GM12874 (cell line): ENCODE results near the gene DIO3.

Source experiments
- CTCF ChIP-seq: IDR thresholded peaks from 2 replicates; pipeline ENCODE4 v1.5.1; 2011; ENCODE audit warnings: low read depth, mild to moderate bottlenecking, control low read depth, low read length, moderate library complexity; ENCODE audit not compliant: insufficient read depth

DIO3 gene

GRCh38 chr14:101593411-101594238 is 32.3 kb downstream of the DIO3 start:
- TF ChIP-seq CTCF = no peak

GRCh38 chr14:101594511-101595148 is 33.3 kb downstream of the DIO3 start:
- TF ChIP-seq CTCF = no peak

GRCh38 chr14:101595349-101595748 is 34.1 kb downstream of the DIO3 start:
- no peak for TF ChIP-seq CTCF

GRCh38 chr14:101595887-101596721 is 34.8 kb downstream of the DIO3 start:
- TF ChIP-seq CTCF = no peak

GRCh38 chr14:101596742-101597141 is 35.4 kb downstream of the DIO3 start:
- TF ChIP-seq CTCF = no peak

- no peak for TF ChIP-seq CTCF
Observed at GRCh38 chr14:101598159-101598558, 36.9 kb downstream of the DIO3 start.

- TF ChIP-seq CTCF = no peak
Observed at GRCh38 chr14:101598571-101599233, 37.4 kb downstream of the DIO3 start.
